GM10847 (cell line): ENCODE measurements around the gene CAB39L.

Experiments used
- POLR2A ChIP-seq: IDR thresholded peaks from 2 replicates; pipeline ENCODE4 v1.6.1; 2011; ENCODE audit not compliant: insufficient read length; ENCODE audit errors: extremely low read depth

The CAB39L gene

DNA sequence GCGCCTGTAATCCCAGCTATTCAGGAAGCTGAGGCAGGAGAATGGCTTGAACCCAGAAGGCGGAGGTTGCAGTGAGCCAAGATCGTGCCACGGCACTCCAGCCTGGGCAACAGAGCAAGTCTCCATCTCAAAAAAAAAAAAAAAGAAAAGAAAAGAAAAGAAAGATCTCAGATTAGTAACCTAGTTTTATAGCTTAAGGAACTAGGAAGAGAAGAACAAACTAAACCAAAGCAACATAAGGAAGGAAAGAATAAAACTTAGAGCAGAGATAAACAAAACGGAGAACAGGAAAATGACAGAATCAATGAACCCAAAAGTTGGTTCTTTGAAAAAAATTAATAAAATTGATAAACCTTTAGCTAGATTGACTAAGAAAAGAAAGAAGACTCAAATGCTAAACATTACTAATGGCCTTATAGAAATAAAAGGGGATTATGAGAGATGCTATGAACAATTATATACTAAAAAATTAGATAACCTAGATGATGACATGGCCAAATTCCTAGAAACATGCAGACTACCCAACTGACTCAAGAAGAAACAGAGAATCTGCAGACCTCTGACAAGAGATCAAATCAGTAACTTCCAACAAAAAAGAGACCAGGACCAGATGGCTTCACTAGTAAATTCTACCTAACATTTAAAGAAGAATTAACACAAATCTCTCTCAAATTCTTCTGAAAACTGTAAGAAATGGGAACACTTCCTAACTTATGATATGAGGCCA lies 127.9 kb downstream of the CAB39L start:
- TF ChIP-seq POLR2A = no peak

DNA sequence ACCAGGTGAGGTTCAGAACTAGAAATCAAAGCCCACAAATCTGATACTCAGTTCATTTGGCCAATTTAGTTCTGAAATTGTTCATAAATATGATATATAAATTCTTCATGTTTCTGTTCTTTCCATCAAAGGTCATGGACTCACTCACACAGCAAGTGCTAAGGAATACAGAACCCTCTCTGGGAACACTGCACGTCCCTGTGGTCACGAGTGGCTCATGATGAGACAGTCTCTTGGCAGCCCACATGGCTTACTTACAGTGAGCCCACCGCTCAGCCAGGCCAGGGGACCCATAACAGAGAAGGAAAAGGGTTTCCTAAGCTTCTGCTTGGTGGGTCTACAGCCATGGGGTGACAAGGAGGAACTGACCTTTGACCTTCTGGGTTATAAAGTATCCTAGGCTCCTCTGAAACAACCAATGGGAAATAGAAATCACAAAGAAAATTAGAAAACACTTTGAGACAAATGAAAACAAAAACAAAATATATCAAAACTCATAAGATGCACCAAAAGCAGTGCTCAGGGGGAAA lies 128.8 kb downstream of the CAB39L start:
- no peak for TF ChIP-seq POLR2A

DNA sequence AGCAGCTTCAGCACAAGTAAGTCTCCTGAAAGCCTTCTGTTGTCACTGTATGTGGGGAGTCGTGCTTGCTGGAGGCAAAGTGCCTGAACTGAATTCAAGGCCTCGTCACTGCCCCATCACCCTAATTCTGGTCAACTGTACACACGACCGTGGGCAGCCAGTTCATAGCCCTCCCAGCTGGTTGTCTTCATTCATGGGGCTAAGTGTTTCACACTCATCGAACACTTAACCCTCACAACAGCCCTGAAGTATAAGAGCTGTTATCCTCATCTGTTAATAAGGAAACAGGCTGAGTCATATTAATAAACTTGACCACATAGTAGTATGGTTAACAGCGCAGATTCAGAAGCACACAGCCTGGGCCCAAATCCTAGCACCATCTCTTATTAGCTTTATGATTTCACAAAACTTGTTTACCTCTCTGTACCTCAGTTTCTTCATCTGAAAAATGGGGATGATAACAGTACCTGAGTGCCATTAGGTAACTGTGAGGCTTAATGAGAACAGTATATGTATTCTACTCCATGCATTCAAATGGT lies 129.5 kb downstream of the CAB39L start:
- no peak for TF ChIP-seq POLR2A

DNA sequence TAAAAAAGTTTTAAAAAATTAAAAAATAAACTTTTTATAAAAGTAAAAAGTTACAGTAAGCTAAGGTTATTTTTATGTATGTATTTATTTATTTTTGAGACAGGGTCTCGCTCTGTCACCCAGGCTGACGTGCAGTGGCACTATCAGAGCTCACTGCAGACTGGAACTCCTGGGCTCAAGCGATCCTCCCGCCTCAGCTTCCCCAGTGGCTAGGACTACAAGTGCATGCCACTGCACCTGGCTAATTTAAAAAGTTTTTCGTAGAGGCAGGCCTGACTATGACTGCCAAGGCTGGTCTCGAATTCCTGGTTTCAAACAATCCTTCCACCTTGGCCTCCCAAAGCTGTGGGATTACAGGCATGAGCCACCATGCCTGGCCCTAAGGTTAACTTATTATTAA lies 132.0 kb downstream of the CAB39L start:
- no peak for TF ChIP-seq POLR2A

DNA sequence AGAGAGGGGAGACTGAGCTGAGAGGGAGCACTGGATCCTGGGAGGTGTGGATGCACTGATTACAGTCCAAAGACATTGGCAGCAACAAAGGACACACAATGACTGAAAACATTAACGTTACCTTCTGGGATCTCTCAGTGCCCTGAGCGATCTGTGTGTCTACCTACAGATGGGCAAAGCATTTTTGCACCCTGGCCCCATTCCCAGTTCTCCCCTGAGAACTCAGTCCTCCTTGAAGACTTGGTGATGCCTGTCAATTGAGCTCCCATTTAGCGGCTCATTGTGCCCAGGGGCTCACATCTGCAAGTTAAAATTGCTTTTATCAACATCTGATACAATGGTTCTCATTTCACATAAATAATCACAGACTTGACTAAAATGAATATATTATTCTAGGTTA lies 133.6 kb downstream of the CAB39L start:
- TF ChIP-seq POLR2A = no peak

DNA sequence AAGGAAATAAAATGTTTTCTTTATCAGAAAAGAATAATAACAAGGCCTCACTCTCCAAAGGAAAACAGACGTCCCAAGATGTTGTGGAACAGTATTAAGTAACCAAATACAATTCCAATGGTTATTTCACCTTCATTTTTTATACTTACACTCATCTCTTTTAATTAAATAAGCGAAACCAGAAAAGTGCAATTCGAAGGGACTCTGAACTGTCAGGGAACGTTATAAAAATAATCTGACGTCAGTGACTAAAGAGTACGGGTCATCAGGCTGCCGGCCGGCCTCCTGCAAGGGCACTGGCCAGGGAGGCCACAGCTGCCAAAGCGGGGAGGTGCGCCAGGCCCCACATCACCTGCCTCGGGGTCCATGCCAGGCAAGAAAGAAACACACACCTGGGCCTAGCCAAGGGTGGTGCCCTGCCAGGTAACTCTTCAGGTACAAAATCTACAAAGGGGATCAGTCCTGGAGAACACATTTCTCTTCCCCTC lies 134.9 kb downstream of the CAB39L start:
- no peak for TF ChIP-seq POLR2A

DNA sequence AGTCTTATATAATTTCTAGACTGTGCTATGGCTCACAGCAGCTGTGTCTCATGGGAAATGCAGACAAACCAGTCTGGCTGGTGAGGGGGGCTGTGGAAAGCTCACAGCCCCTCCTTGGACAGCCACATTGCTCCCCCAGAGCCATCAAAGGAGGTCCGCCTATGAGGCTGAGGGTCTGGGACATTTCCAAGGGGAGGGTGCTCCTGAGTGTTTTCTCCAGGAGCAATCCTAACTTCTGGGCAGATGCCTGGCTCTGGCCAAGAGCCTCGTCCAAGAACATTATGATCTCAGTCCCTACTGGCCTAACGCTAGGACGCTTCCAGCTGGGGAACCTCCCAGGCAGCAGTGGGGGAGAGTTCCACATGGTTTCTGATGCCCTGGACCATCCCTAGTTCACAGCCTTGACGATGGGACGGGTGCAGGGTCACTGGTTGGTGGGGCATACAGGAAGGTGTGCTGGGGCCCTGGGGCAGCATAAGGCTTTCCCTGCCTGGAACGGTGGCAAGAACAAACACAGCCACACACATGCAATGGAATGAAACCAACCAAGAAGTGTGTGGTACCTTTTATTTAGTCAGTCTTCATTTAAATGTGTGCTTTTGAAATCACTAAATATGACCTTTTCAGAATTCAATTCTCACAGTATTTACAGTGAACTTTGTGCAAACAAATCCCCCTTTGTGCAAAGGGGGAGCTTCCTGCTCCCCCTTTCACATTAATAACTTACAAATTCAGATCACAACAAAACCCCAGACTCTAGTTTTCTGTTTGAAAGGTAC lies 135.6 kb downstream of the CAB39L start:
- no peak for TF ChIP-seq POLR2A

DNA sequence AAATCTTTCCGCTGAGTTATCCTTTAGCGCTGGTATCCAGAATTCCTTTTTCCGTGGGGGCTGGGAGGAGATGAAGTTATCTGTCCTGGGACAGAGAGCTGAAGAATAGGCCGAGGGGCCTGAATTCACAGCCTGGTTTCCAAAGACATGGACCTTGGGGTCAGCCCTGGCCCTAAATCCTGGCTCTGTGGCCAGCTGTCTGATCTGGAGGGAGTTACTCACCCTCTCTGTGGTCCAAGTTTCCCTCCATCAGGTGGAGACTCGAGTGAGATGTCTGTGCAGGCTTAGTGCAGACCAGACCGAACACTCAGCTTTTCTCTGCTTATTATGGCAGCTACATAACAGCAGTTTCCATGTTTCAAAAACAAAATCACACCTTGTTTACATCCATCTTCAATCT lies 136.5 kb downstream of the CAB39L start:
- no peak for TF ChIP-seq POLR2A

DNA sequence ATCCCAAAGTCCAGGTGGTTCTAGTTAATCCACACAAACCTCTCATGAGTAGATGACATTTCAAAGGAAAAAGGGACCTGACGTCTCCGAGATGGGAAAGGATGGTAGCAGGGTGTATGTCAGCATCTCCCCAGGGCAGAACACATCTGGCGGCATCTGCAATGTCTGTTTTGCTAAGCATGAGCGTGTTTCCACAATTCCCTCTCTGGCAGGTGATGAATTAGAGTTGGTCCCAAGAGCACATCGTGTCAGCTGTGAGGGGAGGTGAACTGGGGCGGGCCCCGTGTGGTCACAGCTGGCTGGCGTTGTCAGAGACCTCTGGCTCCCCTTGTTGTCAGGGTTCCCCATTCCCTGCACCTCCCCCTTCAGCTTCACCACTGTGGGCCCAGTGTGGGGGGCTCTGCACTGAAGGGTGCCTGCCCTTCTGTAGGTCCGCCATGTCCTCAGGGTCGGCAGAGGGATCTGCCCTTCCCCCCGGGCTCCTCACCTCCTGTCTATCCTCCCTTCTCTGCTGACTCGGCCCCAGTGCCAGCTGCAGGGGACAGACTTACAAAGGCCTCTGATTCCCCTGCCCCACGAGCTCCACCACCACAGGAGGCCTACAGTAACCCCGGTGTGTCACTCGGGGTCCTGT lies 138.0 kb downstream of the CAB39L start:
- TF ChIP-seq POLR2A = no peak

DNA sequence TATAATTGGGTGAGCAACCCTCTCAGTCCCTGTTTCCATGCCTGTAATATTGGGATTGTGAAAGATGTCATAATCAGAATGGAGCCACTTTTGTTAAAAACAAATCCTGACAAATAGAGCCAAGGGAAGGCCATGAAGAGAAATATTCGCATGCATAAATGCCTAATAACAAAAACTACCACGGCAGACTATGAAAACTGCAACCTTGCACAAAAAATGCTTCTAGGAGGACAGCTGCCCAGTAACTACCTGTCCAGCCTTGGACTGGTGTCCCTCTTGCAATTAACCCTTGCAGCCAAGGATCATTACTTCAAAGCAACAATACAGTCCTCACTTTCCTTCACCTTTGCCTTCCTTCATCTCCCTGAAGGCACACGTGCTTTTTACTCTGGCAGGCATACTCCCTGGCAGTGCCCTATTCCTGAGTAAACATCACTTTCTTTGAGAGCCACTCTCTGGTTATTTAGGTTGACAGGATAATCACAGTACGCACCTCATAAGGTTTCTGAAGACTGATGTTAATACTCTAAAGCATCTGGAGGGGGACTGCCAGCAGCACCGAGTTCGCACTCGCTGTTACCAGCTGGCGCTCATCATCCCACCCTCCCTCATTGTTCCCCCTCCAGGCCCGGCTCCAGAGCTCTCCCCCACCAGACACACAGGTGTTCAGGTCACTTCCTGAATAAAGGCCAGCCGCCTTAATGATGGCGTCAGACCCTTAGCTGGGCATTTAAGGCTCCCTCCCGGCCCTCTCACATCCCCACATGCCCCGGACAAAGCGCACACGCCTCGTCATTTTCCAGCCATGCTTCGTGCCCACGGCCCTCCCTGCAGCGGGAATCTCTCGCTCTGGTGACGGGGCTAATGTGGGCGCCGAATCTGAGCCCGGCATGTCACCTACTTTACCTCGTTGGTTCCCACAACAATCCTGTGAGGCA lies 138.8 kb downstream of the CAB39L start:
- TF ChIP-seq POLR2A = no peak

DNA sequence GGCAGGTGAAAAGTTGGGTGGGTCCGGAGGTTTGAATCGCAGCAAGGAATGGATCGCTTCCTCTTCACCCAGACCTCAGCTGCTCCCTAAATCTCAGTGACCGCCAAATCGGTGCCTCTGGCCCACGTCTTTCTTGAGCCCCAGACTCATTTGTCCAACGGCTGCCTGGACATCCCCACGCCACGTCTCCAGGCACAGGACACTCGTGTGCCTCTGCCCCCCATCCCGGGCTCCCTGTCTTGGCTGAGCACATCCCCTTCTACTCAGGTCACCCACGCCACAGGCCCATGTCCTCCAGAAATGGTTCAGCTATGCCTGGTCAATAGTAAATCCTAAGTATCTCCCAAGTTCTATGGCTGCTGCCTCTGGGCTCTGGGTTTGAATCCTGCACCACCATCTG lies 139.5 kb downstream of the CAB39L start:
- TF ChIP-seq POLR2A = no peak

DNA sequence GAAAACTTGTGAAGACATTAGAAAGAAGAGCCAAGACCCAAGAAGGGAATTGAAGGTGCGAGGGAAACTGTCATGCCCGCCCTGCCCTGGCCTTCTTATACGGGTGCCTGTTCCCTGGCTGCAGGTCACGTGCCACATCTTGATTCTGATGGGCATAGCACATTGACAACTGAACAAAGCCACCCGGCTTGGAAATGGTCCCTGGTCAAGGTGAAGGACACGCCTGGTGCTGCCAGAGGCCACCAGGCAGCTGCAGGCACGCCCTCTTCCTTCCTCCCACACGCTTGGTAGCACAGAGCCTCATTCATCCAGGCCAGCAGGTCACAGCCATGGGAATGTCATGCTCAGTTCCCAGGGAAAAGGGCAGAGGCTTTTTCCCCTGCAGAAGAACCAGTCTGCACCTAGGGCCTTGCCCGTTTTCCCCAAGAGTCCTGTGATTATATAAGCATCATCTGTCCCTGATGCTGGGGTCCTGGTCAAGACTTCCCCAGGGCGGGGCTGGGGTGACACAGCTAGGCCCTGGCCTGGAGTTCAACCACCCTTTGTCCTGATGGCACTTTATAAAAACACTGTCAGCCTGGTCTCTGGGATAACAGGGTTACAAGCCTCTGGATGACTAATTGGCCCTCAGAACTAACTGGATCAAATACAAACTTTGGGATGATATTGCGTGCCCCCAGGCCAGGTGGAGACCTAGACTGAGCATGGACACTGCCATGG lies 140.2 kb downstream of the CAB39L start:
- no peak for TF ChIP-seq POLR2A

DNA sequence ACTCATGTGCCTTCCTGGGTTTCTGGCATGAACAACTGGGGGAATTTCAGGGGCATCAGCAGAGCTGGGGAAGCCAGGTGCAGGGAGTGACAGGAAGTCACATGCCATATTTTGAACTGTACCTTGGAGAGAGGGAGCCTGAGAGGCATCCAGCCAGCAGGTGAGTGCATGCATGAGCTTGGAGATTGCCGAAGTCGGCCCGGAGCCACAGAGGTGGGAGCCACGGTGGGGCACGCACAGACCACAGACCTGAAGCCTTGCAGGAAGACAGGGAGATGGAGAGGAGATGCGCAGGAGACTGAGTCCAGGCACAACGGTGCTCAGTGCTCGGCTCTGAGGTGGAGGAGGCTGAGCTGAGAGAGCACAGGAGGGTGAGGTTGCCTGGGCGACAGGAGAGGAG lies 141.0 kb downstream of the CAB39L start:
- TF ChIP-seq POLR2A = no peak

DNA sequence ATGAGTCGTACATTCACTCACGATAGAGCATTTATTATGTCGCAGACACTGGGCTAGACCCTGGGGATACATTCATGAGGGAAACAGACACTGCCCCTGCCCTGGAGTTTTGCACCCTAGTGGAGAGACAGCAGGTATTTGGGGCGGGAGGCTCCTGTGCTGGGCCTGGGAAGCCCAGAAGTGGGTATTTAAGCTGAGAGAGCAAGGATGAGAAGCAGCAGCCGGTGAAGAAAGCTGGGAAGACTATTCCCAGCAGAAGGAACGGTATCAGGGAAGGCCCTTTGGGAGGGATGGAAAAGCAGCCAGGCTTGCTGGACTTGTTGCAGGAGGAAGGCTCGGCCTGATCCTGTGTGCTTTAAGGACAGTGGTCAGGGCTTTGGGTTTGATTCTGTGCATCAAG lies 141.6 kb downstream of the CAB39L start:
- no peak for TF ChIP-seq POLR2A
